Thyroid gland (tissue), 4 donors: ENCODE results near the gene GCFC2.

Experiments used
- POLR2A ChIP-seq, 2 donors: fragments of 450-650 bp; IDR thresholded peaks; one replicate each; pipeline ENCODE4 v1.6.1; 2017; ENCODE audit warnings: antibody characterized with exemption in 2 of 2, mild to moderate bottlenecking in 2 of 2, moderate library complexity in 1 of 2
- TF ChIP-seq, protein P1 (sequence below), 6 experiments: fragments of 200-600 bp in 3 of 6; fragments of 450-650 bp in 3 of 6; sonication (generic) in 3 of 6; IDR thresholded peaks; one replicate each; pipeline ENCODE4 v1.5.1; 2016 to 2019; ENCODE audit warnings: antibody characterized with exemption in 6 of 6, mild to moderate bottlenecking in 2 of 6, inconsistent platforms in 1 of 6, moderate library complexity in 1 of 6

DNA sequence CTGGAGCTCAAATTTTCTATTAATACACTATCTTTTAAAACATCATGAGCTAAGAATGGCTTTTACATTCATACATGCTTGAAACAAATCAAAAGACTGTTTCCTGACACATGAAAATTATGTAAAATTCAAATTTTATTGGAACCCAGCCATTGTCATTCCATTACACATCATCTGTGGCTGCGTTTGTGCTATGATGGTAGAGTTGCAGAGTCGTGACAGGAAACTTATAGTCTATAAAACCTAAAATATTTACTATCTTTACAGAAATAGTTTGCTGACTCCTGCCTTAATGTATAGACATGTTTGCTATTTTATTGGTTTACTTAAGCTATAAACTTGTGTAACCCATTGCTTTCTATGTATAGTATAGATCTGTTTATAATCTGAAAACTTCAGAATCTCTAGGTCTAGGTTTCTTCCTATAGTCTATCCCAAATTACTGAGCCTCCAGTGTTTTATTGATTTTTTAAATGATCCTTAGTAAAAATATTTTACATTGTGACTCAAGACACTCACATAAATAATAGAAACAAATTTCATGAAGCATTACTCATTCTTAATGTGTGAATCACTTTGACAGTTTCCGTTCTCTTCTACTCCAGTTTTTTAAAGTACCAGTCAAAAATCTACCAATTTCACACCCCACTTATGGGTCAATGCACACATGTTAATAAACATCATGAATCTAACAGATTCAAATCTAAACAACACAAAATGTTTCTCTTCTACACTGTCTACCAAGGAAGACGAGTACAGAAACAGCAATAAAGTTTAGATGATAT lies 90.6 kb downstream of the GCFC2 start:
- TF ChIP-seq, protein P1, sequence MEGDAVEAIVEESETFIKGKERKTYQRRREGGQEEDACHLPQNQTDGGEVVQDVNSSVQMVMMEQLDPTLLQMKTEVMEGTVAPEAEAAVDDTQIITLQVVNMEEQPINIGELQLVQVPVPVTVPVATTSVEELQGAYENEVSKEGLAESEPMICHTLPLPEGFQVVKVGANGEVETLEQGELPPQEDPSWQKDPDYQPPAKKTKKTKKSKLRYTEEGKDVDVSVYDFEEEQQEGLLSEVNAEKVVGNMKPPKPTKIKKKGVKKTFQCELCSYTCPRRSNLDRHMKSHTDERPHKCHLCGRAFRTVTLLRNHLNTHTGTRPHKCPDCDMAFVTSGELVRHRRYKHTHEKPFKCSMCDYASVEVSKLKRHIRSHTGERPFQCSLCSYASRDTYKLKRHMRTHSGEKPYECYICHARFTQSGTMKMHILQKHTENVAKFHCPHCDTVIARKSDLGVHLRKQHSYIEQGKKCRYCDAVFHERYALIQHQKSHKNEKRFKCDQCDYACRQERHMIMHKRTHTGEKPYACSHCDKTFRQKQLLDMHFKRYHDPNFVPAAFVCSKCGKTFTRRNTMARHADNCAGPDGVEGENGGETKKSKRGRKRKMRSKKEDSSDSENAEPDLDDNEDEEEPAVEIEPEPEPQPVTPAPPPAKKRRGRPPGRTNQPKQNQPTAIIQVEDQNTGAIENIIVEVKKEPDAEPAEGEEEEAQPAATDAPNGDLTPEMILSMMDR (IDR thresholded peaks at IDR 0.05), result no peak
- TF ChIP-seq POLR2A (IDR thresholded peaks at IDR 0.05), result no peak
